Left lung (tissue), 10 donors: ENCODE measurements around the gene NCBP1. TPM values are rescaled to one million over a fixed set of nuclear protein-coding genes. Genes with fewer than 3 reads are reported as not detected.

Experiments
- ATAC-seq: fragments of 200-7000 bp; cut with Tn5 transposase; one replicate; pipeline ENCODE4 v1.9.1; 2020; ENCODE audit warnings: moderate library complexity
- DNase-seq, 4 donors: peaks; one replicate each; pipeline ENCODE4 v3.0.0-alpha.2; 2013 to 2020
- H3K27ac ChIP-seq, 2 donors: fragments of 200-600 bp; sonication (generic) in 1 of 2; one replicate each; pipeline versions ENCODE4 v1.5.0 to v1.8.0; 2020 to 2021
- H3K27me3 ChIP-seq, 2 donors: fragments of 200-600 bp; sonication (generic) in 1 of 2; one replicate each; pipeline versions ENCODE4 v1.5.0 to v1.8.0; 2020 to 2021
- H3K36me3 ChIP-seq, 2 donors: fragments of 200-600 bp; sonication (generic) in 1 of 2; one replicate each; pipeline versions ENCODE4 v1.5.0 to v1.8.0; 2020 to 2021
- H3K4me1 ChIP-seq, 2 donors: fragments of 200-600 bp; one replicate each; pipeline ENCODE4 v1.8.0; 2021
- H3K4me3 ChIP-seq, 2 donors: fragments of 200-600 bp; sonication (generic) in 1 of 2; one replicate each; pipeline versions ENCODE4 v1.5.0 to v1.8.0; 2020 to 2021; ENCODE audit warnings: mild to moderate bottlenecking in 1 of 2
- H3K9me3 ChIP-seq, 2 donors: fragments of 200-600 bp; sonication (generic) in 1 of 2; one replicate each; pipeline versions ENCODE4 v1.5.0 to v1.8.0; 2020 to 2021
- intact Hi-C, 2 donors: fragments of 100-400 bp; cut with DNase I; formaldehyde crosslinking; loops; one replicate each; pipeline versions ENCODE4 v1.11.2 to v1.14.2; 2022
- polyA plus RNA-seq, 6 donors: library from polyadenylated mRNA; unstranded; fragments of 120-200 nt; gene quantifications; one replicate each; pipeline ENCODE4 v1.2.1, GENCODE V29; 2013; ENCODE audit not compliant: insufficient read length in 6 of 6
- total RNA-seq, 2 donors: library from RNA; stranded (reverse); fragmentation: NEBNext Ultra II Directional; extraction: Animal tissue kit (Norgen Biotek cat#: 25700); gene quantifications; one replicate each; pipeline ENCODE4 v1.2.1, GENCODE V29; 2021
- TF ChIP-seq, protein P1 (sequence below), 2 donors: fragments of 200-600 bp; sonication (generic) in 1 of 2; IDR thresholded peaks; one replicate each; pipeline versions ENCODE4 v1.5.0 to v1.8.0; 2021; ENCODE audit warnings: antibody characterized with exemption in 2 of 2
- donor health status: DM: no; HTN: yes; CAD: no.
- donor health status: DM: no; HTN: no; CAD: no.

Gene NCBP1
- total and polyA plus RNA-seq, 8 donors = 28.7 to 54.2 (median 49.1) TPM

DNA sequence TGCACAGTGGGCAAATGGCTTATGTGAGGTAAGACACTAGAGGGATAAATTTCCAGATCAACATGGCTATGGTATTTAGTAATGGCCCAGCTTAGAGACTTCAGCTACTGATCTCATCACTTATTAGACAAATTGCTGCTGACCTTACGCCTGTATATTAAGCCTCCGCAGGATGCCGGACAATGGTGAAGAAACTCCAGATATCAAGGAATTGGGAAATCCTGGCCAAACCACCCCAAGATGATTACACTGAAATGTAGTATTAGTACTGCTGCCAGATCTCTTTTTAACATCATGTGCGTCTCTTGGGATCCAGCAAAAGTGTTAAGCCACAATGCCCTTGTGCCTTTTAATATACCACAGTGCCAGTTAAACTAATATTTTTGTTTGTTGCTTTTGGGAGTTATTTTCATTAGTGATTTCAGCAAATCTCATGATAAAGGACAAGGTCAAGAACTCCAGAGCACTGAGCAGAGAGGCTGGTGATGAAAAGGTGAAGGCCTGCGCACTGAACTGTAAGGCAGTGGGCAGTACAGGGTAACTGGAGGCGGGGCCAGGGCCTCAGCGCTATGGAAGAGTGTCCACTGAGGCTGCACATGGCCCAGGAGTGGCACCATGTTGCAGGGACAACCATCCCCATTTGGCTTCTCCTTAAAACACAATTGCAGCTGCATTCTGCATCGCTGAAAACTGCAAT lies 32.9 kb upstream of the NCBP1 start:
- TF ChIP-seq, protein P1, sequence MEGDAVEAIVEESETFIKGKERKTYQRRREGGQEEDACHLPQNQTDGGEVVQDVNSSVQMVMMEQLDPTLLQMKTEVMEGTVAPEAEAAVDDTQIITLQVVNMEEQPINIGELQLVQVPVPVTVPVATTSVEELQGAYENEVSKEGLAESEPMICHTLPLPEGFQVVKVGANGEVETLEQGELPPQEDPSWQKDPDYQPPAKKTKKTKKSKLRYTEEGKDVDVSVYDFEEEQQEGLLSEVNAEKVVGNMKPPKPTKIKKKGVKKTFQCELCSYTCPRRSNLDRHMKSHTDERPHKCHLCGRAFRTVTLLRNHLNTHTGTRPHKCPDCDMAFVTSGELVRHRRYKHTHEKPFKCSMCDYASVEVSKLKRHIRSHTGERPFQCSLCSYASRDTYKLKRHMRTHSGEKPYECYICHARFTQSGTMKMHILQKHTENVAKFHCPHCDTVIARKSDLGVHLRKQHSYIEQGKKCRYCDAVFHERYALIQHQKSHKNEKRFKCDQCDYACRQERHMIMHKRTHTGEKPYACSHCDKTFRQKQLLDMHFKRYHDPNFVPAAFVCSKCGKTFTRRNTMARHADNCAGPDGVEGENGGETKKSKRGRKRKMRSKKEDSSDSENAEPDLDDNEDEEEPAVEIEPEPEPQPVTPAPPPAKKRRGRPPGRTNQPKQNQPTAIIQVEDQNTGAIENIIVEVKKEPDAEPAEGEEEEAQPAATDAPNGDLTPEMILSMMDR (IDR thresholded peaks at IDR 0.05) = no peak
- ATAC-seq (no peak), DNase-seq (no peak)
- H3K36me3 ChIP-seq = peaks cover 0 to 65% of the 10 kb centered on the region in 2 donors
- H3K4me1 ChIP-seq = peaks cover 2 to 6% of the 10 kb centered on the region in 2 donors
- intact Hi-C loops = no loop called here
- no peaks in the 10 kb centered on the region for H3K9me3 ChIP-seq
- H3K4me3 ChIP-seq = no peak overlapping the region
- H3K27me3 ChIP-seq = no peaks in the 10 kb centered on the region
- no peak overlapping the region for H3K27ac ChIP-seq

DNA sequence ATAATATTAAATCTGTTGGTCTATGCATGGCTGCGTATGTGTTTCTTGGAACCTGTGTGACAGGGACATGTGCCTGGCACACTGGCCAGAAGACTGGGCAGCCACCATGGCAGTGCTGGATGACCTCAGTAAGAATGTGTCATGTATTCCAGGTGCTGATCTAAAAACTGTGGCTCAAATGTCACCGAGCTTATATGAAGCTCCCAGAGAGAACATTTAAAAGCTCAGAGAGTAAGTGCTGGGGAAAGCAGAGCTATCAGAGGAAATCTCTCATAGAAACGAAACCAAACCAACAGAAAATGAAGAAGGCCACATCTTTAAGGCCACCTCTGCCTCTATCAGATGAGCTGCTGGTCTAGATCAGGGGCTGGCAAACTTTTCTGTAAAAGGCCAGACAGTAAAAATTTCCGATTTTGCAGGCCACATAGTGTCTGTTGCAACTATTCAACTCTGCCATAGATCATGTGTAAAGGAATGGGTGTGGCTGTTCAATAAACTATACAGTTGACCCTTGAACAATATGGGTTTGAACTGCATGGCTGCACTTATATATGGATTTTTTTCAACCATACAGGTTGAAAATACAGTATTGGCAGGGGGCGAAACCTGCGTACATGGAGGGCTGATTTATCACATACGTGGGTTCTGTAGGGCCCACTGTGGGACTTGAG lies 32.3 kb upstream of the NCBP1 start:
- H3K36me3 ChIP-seq = peaks cover 0 to 70% of the 10 kb centered on the region in 2 donors

DNA sequence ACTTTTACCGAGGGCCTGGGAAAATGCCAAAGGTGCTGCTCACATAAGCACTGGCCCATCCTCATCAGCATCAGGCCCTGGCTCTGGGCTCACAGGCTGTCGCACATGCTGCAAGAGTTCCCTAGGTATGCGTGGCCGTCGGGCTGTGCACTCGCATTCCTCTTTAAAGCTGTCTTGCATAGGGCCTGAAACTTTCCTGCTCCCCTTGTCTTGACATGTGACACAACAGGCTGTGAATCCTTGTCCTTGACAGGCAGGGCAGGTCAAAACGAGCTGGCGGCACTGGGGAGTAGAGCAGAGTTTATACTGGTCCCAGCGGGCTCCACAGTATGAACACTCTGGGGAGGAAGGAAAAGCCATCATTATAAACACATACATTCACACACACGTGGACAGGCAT lies 31.2 kb upstream of the NCBP1 start:
- Histone ChIP-seq H3K9me3 (no peaks in the 10 kb centered on the region), H3K4me1 (peaks cover 2 to 6% of the 10 kb centered on the region in 2 donors), H3K27ac (no peak overlapping the region), H3K4me3 (no peak overlapping the region), H3K27me3 (no peaks in the 10 kb centered on the region), H3K36me3 (peaks cover 0 to 70% of the 10 kb centered on the region in 2 donors)
- TF ChIP-seq, protein P1 (IDR thresholded peaks at IDR 0.05) = no peak
- intact Hi-C loops = no loop called here
- peak in 1 of 4 donors; percentile 55 for DNase-seq
- ATAC-seq = no peak

More for the DNA sequence above, 32.3 kb upstream of the NCBP1 start:
- ATAC-seq = no peak
- no peak overlapping the region for H3K4me3 ChIP-seq
- H3K9me3 ChIP-seq = no peaks in the 10 kb centered on the region
- no peaks in the 10 kb centered on the region for H3K27me3 ChIP-seq
- no peak overlapping the region for H3K27ac ChIP-seq
- peaks cover 2 to 6% of the 10 kb centered on the region in 2 donors for H3K4me1 ChIP-seq
- TF ChIP-seq, protein P1 (IDR thresholded peaks at IDR 0.05) = no peak
- intact Hi-C loops = no loop called here
- DNase-seq = no peak

DNA sequence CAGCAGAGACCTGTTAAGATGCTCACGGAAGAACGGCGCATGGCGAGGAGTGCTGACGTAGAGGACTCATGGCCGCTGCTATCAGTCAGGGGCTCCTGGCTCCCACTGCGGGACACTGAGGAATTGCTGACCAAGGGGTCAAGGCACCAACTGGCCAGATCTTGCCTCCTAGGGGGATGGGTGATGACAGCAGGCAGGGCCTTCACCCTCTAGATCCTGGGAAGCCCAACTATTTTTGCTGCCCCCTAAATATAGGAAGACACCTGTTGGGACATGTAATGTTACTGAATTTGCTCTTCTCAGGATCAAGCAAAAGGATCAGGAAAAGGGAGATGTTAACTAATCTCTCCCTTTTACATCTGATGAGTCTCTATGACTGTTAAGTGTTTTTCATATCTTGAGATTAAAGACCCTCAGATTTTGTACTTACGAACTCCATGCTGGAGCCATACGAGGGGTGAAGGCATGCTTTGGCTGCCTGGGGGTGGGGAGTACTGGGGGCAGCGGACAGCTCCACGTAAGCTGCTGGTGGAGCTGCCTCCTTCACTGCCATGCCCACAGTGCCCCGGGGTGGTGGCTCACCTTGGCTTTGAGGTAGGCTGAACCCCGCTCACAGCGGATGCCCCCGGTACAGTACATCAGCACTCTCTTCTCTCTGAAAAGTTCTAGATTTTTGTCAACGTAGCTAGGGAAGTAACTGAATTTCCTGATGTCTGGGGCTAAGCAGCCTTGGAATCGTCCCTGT lies 28.5 kb upstream of the NCBP1 start:
- intact Hi-C loops = no loop called here
- H3K27me3 ChIP-seq = no peaks in the 10 kb centered on the region
- no peaks in the 10 kb centered on the region for H3K4me1 ChIP-seq
- DNase-seq = peak in 1 of 4 donors; percentile 40
- no peak overlapping the region for H3K27ac ChIP-seq
- no peak for ATAC-seq
- peaks cover 0 to 71% of the 10 kb centered on the region in 2 donors for H3K36me3 ChIP-seq
- no peak overlapping the region for H3K4me3 ChIP-seq
- H3K9me3 ChIP-seq = no peaks in the 10 kb centered on the region
- TF ChIP-seq, protein P1 (IDR thresholded peaks at IDR 0.05) = no peak
